OCI-LY7 (cell line): ENCODE measurements around the gene PON1.

ENCODE experiments used
- EZH2phosphoT487 ChIP-seq: fragments of 200-600 bp; sonication (generic); IDR thresholded peaks from 2 replicates; pipeline ENCODE4 v1.6.1; 2018; ENCODE audit warnings: low read depth, borderline replicate concordance, mild to moderate bottlenecking, mixed run types, antibody characterized with exemption, low read length, moderate library complexity, mixed read lengths
- TF ChIP-seq, protein P1 (sequence below): fragments of 200-600 bp; sonication (generic); conservative IDR thresholded peaks from 2 replicates; pipeline ENCODE4 v1.5.1; 2014; ENCODE audit warnings: mild to moderate bottlenecking, antibody characterized with exemption, low read length, moderate library complexity, mixed read lengths

- TF ChIP-seq, protein P1, sequence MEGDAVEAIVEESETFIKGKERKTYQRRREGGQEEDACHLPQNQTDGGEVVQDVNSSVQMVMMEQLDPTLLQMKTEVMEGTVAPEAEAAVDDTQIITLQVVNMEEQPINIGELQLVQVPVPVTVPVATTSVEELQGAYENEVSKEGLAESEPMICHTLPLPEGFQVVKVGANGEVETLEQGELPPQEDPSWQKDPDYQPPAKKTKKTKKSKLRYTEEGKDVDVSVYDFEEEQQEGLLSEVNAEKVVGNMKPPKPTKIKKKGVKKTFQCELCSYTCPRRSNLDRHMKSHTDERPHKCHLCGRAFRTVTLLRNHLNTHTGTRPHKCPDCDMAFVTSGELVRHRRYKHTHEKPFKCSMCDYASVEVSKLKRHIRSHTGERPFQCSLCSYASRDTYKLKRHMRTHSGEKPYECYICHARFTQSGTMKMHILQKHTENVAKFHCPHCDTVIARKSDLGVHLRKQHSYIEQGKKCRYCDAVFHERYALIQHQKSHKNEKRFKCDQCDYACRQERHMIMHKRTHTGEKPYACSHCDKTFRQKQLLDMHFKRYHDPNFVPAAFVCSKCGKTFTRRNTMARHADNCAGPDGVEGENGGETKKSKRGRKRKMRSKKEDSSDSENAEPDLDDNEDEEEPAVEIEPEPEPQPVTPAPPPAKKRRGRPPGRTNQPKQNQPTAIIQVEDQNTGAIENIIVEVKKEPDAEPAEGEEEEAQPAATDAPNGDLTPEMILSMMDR, result no peak
- no peak for TF ChIP-seq EZH2phosphoT487
Observed at GRCh38 chr7:95334447-95334846, 10.1 kb upstream of the PON1 start.
